Stimulated activated CD4-positive, alpha-beta T cell treated with anti-CD3 and anti-CD28 coated beads, Interleukin-1b, Interleukin-23, amount 100 ng/mL, for 1 hour (primary cell): Measurements from ENCODE around the gene CADPS2.

Experiments used
- DNase-seq, 2 donors: peaks; one replicate each; pipeline ENCODE4 v3.0.0-alpha.2; 2020; ENCODE audit warnings: low read depth in 2 of 2

The CADPS2 gene

GRCh38 chr7:122380992-122381391, 505.3 kb downstream of the CADPS2 start:
- no peak for DNase-seq

DNA sequence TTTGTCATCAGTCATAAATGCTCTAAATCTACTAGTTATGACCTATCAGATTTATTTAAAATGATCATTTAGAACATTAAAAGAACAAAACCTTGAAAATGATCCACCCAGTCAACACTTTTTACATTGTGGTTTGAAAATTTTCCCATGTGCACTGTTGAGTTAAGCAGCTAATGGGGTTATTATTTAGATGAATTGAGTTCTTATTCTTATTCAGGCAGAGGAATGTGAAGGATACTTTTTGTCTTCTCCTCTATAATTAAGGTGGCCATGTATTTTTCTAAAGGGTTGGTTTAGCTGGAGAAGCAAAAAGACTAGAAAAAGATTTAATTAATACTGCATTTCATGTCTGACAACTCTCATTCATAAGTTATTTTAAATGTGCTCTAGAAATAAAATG, 506.8 kb downstream of the CADPS2 start:
- DNase-seq: no peak

GRCh38 chr7:122369756-122370155, 516.5 kb downstream of the CADPS2 start:
- DNase-seq: no peak

DNA sequence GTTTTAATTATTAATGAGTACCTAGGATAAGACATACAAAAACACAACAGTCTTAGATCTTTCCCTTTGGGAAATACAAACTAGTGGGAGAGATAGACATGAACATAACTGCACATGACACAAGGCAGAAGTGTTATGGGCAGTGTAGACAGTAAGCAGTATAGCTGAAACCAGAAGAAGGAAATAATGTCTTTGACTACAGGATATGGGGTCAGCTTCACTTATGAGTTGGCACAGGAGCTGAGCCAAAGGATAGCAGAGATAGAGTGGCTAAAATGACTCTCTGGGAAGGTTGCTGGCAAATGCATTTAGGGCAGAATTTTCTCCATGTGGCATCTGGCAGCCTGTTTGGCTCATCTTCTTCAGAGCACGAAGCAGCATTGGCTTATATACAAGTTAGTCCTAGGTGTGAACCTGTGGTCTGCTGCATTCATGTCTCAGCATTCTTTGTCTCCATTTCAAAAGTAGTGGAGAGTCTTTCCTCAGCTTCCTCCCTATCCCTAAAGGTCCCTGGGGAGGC, 521.4 kb downstream of the CADPS2 start:
- DNase-seq: no peak

DNA sequence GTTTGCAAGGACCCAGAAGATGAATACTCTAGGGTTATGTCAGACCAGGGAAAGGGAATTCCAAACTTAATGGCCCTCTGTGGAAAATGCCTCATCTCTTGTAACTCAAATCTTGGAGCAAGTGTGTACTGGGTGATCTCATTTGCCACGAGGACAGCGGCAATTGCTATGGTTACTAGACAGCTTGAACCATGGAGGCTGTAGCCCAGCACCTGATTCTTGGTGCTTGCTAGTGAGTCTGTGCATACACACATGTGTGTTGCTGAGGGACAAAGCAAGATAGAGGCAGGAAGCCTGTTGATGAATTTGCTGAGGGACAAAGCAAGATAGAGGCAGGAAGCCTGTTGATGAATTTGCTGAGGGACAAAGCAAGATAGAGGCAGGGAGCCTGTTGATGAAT, 523.1 kb downstream of the CADPS2 start:
- no peak for DNase-seq

DNA sequence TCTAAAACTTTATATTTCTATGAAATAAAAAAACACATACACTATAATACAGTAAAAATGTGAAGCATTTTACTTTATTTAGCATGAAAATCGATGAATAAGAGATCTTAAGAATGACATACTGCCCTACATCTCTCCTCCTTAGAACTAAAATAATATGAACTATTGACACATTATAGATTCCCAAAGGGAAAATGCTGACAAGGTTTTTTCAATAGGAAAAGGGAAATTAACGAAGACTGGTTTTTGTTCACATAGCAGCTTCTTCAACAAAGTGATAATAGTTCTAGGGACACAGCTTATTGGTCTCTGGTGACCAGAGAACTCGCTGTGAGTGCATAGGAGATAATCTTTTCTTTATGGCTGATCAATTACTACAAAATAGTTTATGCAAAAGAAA, 523.8 kb downstream of the CADPS2 start:
- no peak for DNase-seq

GRCh38 chr7:122354656-122355055, 531.6 kb downstream of the CADPS2 start:
- DNase-seq: no peak

DNA sequence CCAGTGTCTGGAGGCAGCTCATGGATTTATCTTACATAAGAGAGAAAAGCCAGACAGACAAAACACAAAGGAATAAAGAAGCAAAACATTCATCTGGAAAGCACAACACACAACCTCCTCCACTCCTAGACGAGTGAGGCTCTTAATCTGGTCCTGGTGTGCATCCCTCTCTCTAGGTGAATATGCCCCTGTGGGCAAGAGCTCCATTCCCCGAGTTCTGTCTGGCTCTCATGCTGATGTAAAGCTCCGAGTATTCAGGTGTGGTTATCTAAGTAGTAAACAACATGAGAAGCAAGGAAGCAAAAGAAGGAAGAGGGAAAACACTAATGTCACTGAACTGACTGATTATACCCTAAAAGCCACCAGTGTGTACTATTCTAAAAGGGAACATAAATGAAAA, 533.8 kb downstream of the CADPS2 start:
- DNase-seq: no peak

- no peak for DNase-seq
Measured at GRCh38 chr7:122350701-122351100, 535.6 kb downstream of the CADPS2 start.

- DNase-seq: no peak
Measured at GRCh38 chr7:122344303-122344620, 542.0 kb downstream of the CADPS2 start.

DNA sequence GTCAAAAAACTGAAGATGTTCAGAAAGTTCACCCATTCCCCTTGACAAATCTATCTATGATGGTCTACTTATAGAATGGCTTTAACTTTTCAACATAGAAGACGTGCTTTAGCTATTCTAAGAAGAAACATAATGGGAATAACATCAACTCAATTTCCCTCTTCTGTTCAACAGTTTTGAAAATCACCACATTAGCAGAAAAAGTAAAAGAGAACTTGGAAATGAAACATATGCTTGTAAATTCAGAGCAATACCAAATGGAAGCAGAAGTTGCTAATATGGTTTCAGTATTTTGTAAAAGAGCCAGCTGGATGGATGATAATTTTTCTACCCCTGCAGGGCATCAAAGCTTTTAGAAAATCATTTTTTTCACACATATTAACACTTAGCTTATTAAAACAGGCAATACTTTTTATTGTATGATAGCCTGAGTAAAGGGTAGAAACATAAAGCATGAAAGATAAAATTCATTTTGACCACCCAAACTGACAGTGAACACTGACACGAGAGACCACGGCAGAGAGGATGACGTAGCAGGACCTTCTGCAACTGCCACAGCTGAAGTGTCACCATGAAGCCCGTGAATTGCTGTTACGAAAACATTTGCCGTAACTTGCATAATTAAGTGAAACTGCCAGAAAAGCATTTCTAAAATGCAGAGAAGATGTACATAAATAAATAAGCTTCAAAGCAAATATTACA, 542.5 kb downstream of the CADPS2 start:
- no peak for DNase-seq

GRCh38 chr7:122340427-122340826, 545.8 kb downstream of the CADPS2 start:
- DNase-seq: no peak

GRCh38 chr7:122339145-122339904, 546.9 kb downstream of the CADPS2 start:
- DNase-seq: no peak

- DNase-seq: no peak
Measured at GRCh38 chr7:122337011-122337410, 549.2 kb downstream of the CADPS2 start.

DNA sequence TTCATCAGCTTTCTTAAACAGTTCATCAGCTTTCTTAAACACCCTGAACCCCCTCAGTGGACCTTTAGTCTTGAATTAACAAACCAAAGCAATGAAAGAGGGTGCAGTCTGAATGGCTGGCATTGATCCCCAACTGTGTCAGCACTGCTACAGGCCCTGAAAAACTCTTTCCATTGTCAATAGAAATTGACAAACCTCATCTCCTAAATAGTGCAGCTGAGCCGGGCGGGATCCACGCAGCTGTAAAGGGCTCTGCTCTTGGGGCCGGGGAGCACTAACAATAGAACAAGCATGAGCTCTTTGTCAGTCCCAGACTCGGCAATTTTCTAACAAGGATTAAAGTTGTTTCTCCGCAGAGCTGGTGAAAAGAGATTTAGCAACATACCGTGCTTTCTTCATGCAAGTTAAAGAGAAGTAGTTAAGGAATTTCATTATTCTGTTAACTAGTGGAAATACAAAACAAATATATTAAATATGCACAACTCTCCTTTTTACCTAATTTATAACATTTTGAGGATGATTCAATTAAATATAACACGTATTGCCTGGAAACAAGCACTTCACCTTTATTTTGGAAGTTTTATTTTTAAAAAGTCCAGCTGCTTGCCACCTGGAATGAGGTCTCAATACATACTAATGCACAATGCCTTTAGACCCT, 557.0 kb downstream of the CADPS2 start:
- no peak for DNase-seq

- DNase-seq: no peak
Measured at GRCh38 chr7:122327969-122328368, 558.3 kb downstream of the CADPS2 start.

DNA sequence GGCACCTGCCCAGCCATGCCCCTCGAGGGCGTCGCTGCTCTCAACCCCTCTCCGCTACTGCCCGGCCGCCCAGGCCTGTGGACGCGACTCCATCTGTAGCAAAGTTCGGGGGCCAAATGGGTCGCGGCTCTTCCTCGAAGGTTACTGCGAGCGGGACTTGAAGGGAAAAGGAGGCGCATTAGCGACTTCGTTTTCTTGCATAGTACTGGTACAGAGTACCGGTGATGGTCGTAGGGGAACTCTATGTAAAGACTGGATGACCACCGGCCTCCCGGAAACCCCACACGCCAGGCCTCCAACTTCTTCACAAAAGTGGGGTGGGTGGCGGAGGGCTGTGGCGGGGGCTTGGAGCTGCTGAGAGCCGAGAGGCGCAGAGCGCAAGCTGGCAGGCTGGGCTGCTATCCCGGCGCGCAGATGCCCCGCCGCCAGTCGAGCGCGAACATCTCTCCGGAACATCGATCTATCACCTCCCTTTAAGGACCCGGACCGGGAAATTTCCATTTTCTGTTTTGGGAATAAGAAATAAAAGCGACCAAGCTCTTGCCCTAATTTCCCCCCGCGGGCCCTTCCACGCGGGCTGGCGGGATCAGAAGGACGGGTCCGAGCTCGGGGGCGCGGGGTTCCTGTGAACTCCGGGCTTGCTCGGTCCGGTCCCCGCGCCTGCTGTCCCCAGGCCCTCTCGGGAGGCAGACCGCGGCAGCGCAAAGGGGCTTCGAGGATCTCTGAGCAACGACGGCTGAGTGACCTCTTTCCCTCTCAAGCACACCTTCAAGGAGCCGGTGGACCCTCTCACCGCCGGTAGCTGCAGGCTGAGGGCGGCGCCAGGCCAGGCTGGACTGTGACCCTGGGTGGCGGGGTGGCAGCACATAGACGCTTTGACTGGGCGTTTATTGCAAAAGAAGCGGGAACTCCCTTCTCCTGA, 569.5 kb downstream of the CADPS2 start:
- no peak for DNase-seq

GRCh38 chr7:122315507-122316466, 570.5 kb downstream of the CADPS2 start:
- DNase-seq: no peak

- no peak for DNase-seq
Measured at GRCh38 chr7:122314284-122314683, 572.0 kb downstream of the CADPS2 start.

DNA sequence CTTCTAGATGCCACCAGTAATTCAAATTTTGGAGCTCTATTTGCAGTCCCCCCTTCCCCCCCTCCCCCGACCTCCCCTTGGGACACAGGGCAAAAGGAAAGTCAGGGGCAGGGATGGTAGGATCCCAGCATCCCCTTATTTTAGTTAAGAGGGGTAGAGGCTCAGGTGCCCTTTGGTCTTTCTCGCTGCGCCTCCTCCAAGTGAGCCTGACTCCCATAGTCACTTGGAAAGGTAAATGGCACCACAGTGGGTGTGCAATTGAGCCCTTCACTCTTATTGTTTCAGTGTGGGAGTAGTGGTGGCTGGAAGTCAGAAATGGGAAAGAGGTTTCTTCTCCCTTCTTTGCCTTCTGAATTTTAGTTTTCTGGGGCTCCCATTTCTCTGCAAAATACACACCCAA, 573.5 kb downstream of the CADPS2 start:
- DNase-seq: no peak
